ENCODE results near the gene KLHL6.
"Not testable (repeated sequence)": the region's sequence is repeated elsewhere in the genome, so short reads cannot be mapped to it uniquely, and the experiment has no call there.

KLHL6 gene, protein sequence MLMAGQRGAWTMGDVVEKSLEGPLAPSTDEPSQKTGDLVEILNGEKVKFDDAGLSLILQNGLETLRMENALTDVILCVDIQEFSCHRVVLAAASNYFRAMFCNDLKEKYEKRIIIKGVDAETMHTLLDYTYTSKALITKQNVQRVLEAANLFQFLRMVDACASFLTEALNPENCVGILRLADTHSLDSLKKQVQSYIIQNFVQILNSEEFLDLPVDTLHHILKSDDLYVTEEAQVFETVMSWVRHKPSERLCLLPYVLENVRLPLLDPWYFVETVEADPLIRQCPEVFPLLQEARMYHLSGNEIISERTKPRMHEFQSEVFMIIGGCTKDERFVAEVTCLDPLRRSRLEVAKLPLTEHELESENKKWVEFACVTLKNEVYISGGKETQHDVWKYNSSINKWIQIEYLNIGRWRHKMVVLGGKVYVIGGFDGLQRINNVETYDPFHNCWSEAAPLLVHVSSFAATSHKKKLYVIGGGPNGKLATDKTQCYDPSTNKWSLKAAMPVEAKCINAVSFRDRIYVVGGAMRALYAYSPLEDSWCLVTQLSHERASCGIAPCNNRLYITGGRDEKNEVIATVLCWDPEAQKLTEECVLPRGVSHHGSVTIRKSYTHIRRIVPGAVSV

DNA sequence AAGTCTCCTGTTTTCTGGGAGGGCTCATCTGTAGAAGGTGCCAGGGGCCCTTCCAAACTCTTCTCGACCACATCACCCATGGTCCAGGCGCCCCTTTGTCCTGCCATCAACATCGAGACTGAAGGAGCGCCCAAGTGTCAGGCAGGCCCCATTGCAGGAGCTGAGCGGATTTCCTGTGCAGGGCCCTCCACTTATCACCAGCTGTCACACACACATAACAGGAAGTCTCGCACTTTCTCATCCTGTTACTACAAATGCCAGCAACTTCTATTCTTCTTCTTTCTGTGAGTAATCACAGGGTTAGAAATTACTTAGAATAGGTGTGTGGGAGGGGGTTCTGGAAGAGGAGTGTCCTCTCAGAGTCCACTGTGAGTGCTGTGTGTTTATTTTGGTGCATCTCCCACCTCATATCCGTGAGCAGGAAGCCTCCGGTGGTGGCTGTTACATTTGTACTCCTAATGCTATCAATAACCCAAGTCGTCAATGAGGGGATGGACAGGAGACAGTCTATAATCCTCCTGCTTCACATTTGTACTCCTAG, at the start of gene KLHL6:
Gene KLHL6 (minus strand): TSS at position 166 of the 541 bp plus-strand sequence. CDS start 53 bp downstream, at position 113.
- no peak for DNase-seq

DNA sequence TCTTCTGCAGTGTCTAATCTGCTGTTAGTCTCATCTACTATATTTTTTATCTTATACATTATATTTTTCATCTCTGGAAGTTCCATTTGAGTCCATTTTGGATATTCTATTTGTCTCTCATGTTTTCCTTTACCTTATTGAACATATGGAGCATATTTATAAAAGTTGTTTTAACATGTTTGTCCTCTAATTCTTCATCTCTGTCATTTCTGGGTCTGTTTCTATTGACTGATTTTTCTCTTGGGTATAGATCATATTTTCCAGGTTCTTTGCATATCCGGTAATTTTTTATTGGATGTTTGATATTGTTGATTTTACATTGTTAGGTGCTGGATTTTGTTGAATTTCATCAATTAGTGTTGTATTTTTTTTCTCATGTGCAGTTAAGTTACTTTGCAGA, 42.5 kb upstream of the KLHL6 start:
- no peak for DNase-seq

GRCh38 chr3:183594636-183595035, 39.1 kb upstream of the KLHL6 start:
- DNase-seq = no peak

DNA sequence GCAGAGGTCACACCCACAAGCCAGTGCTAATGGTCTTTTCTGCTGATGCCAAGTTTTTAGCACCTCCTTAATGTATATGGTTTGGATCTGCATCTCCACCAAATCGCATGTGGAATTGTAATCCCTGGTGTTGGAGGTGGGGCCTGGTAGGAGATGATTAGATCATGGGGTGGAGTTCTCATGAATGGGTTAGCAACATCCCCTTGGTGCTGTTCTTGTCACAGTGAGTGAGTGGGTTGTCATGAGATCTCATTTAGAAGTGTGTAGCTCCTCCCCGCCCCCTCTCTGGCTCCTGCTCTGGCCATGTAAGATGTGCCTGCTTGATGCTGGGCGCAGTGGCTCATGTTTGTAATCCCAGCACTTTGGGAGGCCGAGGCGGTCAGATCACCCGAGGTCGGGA, 37.3 kb upstream of the KLHL6 start:
- no peak for DNase-seq

- no peak for DNase-seq
These were observed 36.5 kb upstream of the KLHL6 start for GRCh38 chr3:183591881-183592521.

DNA sequence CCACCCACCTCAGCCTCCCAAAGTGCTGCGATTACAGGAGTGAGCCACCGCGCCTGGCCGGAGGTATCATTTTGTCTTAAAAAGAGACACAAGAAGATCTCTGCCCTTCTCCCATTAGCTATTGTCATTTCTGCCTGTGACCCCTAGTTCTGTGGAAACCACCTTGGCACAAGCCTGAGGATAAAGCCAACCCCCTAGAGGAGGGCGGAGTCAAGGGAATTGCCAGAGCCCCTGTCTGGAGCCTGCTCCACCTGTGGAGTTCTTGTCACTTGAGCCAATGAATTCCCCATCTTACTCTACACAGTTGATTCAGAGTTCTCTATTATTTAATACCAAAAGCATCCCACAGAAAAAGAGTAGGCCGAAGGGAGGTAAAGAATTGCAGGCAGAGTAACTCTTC, 34.9 kb upstream of the KLHL6 start:
- DNase-seq = no peak

- DNase-seq = no peak
These were observed 31.8 kb upstream of the KLHL6 start for GRCh38 chr3:183587336-183587735.

- DNase-seq = no peak
These were observed 31.0 kb upstream of the KLHL6 start for GRCh38 chr3:183586477-183586876.

DNA sequence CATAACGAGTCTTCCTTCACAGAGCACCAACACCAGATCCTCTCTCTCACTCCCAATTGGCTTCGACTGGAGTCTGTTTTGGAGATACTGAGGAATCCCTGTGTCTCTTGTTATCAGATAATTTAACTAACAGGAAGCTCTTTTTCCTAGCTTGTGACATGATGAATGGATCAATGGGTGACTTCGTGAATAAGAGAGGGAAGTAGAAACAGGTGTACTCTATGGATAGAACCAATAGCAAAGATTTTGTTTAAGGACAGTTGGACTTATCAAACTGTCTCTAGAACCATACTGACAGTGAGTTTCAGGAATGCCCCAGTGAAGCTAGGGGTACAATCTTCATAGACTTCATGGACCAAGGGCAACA, 29.4 kb upstream of the KLHL6 start:
- DNase-seq = no peak

- peak; percentile 23 for DNase-seq
These were observed 28.9 kb upstream of the KLHL6 start for GRCh38 chr3:183584246-183584913.

- DNase-seq = no peak
These were observed 28.1 kb upstream of the KLHL6 start for GRCh38 chr3:183583331-183584245.

DNA sequence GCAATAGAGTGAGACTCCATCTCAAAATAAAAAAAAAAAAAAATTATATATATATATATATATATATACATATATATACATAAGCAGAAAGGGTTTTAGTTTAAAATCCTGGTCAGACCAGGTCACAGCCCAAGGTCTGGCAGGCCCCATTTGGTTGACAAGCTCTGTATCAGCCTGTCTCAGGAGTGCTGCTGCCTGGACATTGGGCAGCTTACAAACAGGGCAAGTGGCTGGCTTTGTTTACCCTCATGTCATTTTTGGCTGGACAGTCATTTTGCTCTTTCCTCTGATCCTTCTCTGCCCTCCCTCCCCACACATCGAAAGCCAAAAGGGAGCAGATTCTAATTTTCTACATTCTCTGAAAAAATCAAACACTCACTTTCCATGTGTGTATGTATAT, 26.7 kb upstream of the KLHL6 start:
- DNase-seq = no peak

GRCh38 chr3:183581496-183582155, 26.1 kb upstream of the KLHL6 start:
- no peak for DNase-seq

DNA sequence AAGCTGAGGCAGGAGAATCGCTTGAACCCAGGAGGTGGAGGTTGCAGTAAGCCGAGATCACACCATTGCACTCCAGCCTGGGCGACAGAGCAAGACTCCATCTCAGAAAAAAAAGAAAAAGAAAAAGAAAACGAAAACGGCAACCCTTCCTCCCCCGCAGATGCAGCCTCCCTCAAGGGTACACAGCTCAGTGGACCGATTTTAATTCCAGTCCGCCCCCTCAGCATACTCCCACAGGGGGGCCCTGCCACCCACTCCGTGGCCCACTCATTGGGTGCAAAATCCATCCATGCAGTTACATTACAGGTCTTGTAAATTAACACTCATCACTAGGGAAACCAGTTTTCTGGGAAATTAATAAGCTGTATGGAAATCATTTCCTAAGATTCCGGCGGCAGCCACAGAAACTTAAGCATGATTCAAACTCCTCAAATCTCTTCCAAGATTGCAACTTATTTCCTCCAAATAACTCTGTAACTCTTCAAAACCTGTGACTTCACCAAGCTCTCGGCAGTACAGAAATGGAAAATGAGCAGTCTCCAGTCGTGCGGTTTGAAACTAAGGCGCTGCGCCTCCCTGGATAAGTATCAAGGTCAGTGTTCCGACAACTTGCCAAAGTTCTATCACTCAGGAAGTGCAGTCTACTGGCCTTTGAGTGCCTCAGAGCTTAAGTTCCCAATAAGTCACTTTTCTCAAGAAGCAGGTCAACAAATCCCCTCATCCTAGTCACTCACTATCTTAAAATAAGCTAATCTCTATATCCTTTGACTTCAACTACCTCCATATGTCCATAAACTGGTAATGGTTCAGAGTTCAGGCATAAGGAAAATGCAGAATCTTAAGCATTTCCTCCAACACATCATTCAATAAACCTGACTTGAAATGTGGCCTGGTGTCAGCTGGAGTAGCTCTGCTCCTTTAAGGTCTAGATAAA, 24.7 kb upstream of the KLHL6 start:
- DNase-seq = no peak

DNA sequence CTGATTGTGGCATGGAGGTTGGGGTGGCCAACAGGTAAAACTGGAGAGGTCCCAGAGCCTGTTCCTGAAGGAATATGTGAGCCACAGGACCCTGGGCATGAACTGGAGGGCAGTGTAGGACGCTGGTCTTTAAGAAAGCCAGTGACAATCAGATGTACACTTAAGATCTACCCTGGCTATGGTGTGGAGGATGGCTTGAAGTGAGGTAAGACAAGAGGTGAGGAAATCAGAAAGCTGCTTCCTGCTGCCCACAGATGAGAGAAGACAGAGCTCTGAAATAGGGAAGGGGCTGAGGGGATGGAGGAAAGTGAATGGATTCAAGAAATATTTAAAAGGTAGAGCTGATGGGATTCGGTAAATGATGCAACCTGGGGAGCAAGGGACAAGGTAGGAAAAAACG, 22.7 kb upstream of the KLHL6 start:
- no peak for DNase-seq

- DNase-seq = no peak
These were observed 21.8 kb upstream of the KLHL6 start for GRCh38 chr3:183577346-183577745.

GRCh38 chr3:183576487-183577107, 21.1 kb upstream of the KLHL6 start:
- DNase-seq = peak; percentile 89

GRCh38 chr3:183572935-183573334, 17.4 kb upstream of the KLHL6 start:
- DNase-seq = no peak

GRCh38 chr3:183570191-183570590, 14.7 kb upstream of the KLHL6 start:
- DNase-seq = not testable (repeated sequence)

- no peak for DNase-seq
These were observed 11.4 kb upstream of the KLHL6 start for GRCh38 chr3:183566880-183567279.
